Heart left ventricle (tissue), 16 donors: Measurements from ENCODE around the gene PLXNC1. TPM values are rescaled to one million over a fixed set of nuclear protein-coding genes. Genes with fewer than 3 reads are reported as not detected.

ENCODE experiments used
- ATAC-seq, 4 donors: fragments of 200-7000 bp; cut with Tn5 transposase; one replicate each; pipeline ENCODE4 v1.9.1; 2020 to 2022; ENCODE audit warnings: moderate library complexity in 4 of 4, mild to moderate bottlenecking in 3 of 4, moderate number of reproducible peaks in 1 of 4
- DNase-seq, 5 donors: peaks; one replicate each; pipeline ENCODE4 v3.0.0-alpha.2; 2020
- H3K27ac ChIP-seq, 12 donors: fragments of 200-600 bp; sonication (generic) in 4 of 12; one replicate each; pipeline versions ENCODE4 v1.5.0 to v1.8.0; 2016 to 2022; ENCODE audit warnings: mild to moderate bottlenecking in 2 of 12
- H3K27me3 ChIP-seq, 9 donors: fragments of 200-600 bp; sonication (generic) in 2 of 9; one replicate each; pipeline versions ENCODE4 v1.5.1 to v1.8.0; 2016 to 2022; ENCODE audit warnings: mild to moderate bottlenecking in 3 of 9
- H3K36me3 ChIP-seq, 9 donors: fragments of 200-600 bp; sonication (generic) in 2 of 9; one replicate each; pipeline versions ENCODE4 v1.5.0 to v1.8.0; 2018 to 2022; ENCODE audit warnings: mild to moderate bottlenecking in 2 of 9
- H3K4me1 ChIP-seq, 12 donors: fragments of 200-600 bp; sonication (generic) in 4 of 12; one replicate each; pipeline versions ENCODE4 v1.5.0 to v1.8.0; 2016 to 2022; ENCODE audit warnings: mild to moderate bottlenecking in 3 of 12
- H3K4me3 ChIP-seq, 12 donors: fragments of 200-600 bp; sonication (generic) in 4 of 12; one replicate each; pipeline versions ENCODE4 v1.5.0 to v1.8.0; 2017 to 2022; ENCODE audit warnings: mild to moderate bottlenecking in 9 of 12, moderate library complexity in 4 of 12
- H3K9me3 ChIP-seq, 12 donors: fragments of 200-600 bp; sonication (generic) in 4 of 12; one replicate each; pipeline versions ENCODE4 v1.5.0 to v1.8.0; 2016 to 2022; ENCODE audit warnings: mild to moderate bottlenecking in 1 of 12
- CTCF ChIP-seq, 12 donors: fragments of 200-600 bp; sonication (generic) in 4 of 12; IDR thresholded peaks; one replicate each; pipeline versions ENCODE4 v1.5.0 to v1.8.0; 2018 to 2022; ENCODE audit warnings: antibody characterized with exemption in 12 of 12, mild to moderate bottlenecking in 5 of 12
- POLR2A ChIP-seq, 2 donors: fragments of 450-650 bp; IDR thresholded peaks; one replicate each; pipeline ENCODE4 v1.6.1; 2017; ENCODE audit warnings: antibody characterized with exemption in 2 of 2, mild to moderate bottlenecking in 2 of 2, moderate library complexity in 2 of 2
- WGBS, 4 donors: extraction: QIAGEN DNeasy Blood & Tissue Kit in 2 of 4; methylation state at CpG; one replicate each; pipeline versions ENCODE4 v1.1.5 to v1.1.7; 2013 to 2018; 5-methylcytosine and 5-hydroxymethylcytosine counted together
- intact Hi-C, 10 donors: fragments of 100-400 bp; cut with DNase I; formaldehyde crosslinking; loops; one replicate each; pipeline versions ENCODE4 v1.11.1 to v1.14.2; 2022
- polyA plus RNA-seq, 2 donors: library from polyadenylated mRNA; stranded (reverse); fragments of 200-250 nt; gene quantifications; one replicate each; pipeline ENCODE4 v1.2.3, GENCODE V29; 2013
- total RNA-seq, 9 donors: library from RNA; depleted of rRNA in 2 of 9; stranded (reverse); fragments of >200 nt in 2 of 9; fragmentation: NEBNext Ultra II Directional in 3 of 9; extraction: Animal tissue kit (Norgen Biotek cat#: 25700) in 3 of 9; gene quantifications; one replicate each; pipeline versions ENCODE4 v1.1.0 to v1.2.4, GENCODE V29; 2016 to 2023
- donor health status: ischemic (EF 13 %, LVEDD 7.1; RV severe dilation, severe dysfunction).
- donor health status: healthy with polysubstance abuse.
- donor health status: DM: no; HTN: yes; CAD: no.
- donor health status: DM: no; HTN: no; CAD: no.
- donor health status: ischemic (EF 25% LVEDD 6.9; RV normal size, moderate dysfunction).
- donor health status: ischemic (EF 25% LVEDD 5.7; RV mildly dilated, moderate dysfunction).
- donor health status: healthy.
- donor health status: DM: yes; HTN: yes; CAD: no.
- donor health status: ischemic (EF 35%, LVEDD 5.7; RV mildly dilated, moderate dysfunction).
- donor health status: nonischemic (EF 11% LVEDD 7.7; RV severe dilation, severe dysfunction).
- donor health status: DM: yes; HTN: yes; CAD: no.
- donor health status: PGD.
- donor health status: ischemic (EF 29% LVEDD 5.4; RV normal size, mild dysfunction).
- donor health status: nonischemic (EF 23%, LVEDD 6.1; RV moderate dilation, normal function).

The PLXNC1 gene
- total and polyA plus RNA-seq, 11 donors = 0.84 to 18.4 (median 3.1) TPM

- Histone ChIP-seq H3K27me3 (no peaks in the 10 kb centered on the region), H3K27ac (no peak overlapping the region), H3K36me3 (peaks cover 0 to 7% (median 0%) of the 10 kb centered on the region in 9 donors), H3K9me3 (peaks cover 0 to 12% (median 5%) of the 10 kb centered on the region in 12 donors), H3K4me3 (no peak overlapping the region), H3K4me1 (peaks cover 0 to 49% (median 0%) of the 10 kb centered on the region in 12 donors)
- intact Hi-C loops = no loop called here
- TF ChIP-seq POLR2A (IDR thresholded peaks at IDR 0.05) (no peak), CTCF (IDR thresholded peaks at IDR 0.05) (no peak)
- DNase-seq = no peak
- ATAC-seq = no peak
Measured at GRCh38 chr12:94178054-94178453, 29.7 kb downstream of the PLXNC1 start.

GRCh38 chr12:94178882-94179281, 30.5 kb downstream of the PLXNC1 start:
- no peak overlapping the region for H3K4me3 ChIP-seq
- H3K27me3 ChIP-seq = no peaks in the 10 kb centered on the region
- peaks cover 0 to 12% (median 5%) of the 10 kb centered on the region in 12 donors for H3K9me3 ChIP-seq
- peaks cover 0 to 7% (median 0%) of the 10 kb centered on the region in 9 donors for H3K36me3 ChIP-seq
- ATAC-seq = no peak
- no peak overlapping the region for H3K27ac ChIP-seq
- peaks cover 0 to 41% (median 0%) of the 10 kb centered on the region in 12 donors for H3K4me1 ChIP-seq
- no peak for TF ChIP-seq POLR2A (IDR thresholded peaks at IDR 0.05)
- no peak for TF ChIP-seq CTCF (IDR thresholded peaks at IDR 0.05)
- intact Hi-C loops = no loop called here
- DNase-seq = no peak
- 79 to 90% (median 88%) methylated on average over 3 of the region's 3 CpGs for WGBS, 4 donors

GRCh38 chr12:94179723-94180122, 31.3 kb downstream of the PLXNC1 start:
- DNase-seq (no peak), ATAC-seq (no peak)
- Histone ChIP-seq H3K36me3 (peaks cover 0 to 7% (median 0%) of the 10 kb centered on the region in 9 donors), H3K4me3 (no peak overlapping the region), H3K27me3 (no peaks in the 10 kb centered on the region), H3K9me3 (peaks cover 0 to 12% (median 5%) of the 10 kb centered on the region in 12 donors), H3K4me1 (peaks cover 0 to 33% (median 0%) of the 10 kb centered on the region in 12 donors), H3K27ac (peak overlapping the region in 1 of 12 donors; percentile 60)
- WGBS, 4 donors = 61 to 95% (median 76%) methylated on average over 3 of the region's 3 CpGs
- no peak for TF ChIP-seq POLR2A (IDR thresholded peaks at IDR 0.05)
- TF ChIP-seq CTCF (IDR thresholded peaks at IDR 0.05) = no peak
- intact Hi-C loops = no loop called here

GRCh38 chr12:94180558-94181296, 32.4 kb downstream of the PLXNC1 start:
- no peak for TF ChIP-seq POLR2A (IDR thresholded peaks at IDR 0.05)
- TF ChIP-seq CTCF (IDR thresholded peaks at IDR 0.05) = no peak
- peak overlapping the region in 1 of 12 donors; percentile 60 for H3K27ac ChIP-seq

More at GRCh38 chr12:94180558-94181296, 32.4 kb downstream of the PLXNC1 start:
- DNase-seq (no peak), ATAC-seq (peak in 1 of 4 donors; percentile 60)
- peaks cover 0 to 7% (median 0%) of the 10 kb centered on the region in 9 donors for H3K36me3 ChIP-seq
- 83 to 91% (median 87%) methylated on average over 6 of the region's 6 CpGs for WGBS, 4 donors
- no peaks in the 10 kb centered on the region for H3K27me3 ChIP-seq
- H3K9me3 ChIP-seq = peaks cover 0 to 12% (median 5%) of the 10 kb centered on the region in 12 donors
- intact Hi-C loops = no loop called here
- H3K4me3 ChIP-seq = no peak overlapping the region
- peaks cover 0 to 23% (median 0%) of the 10 kb centered on the region in 12 donors for H3K4me1 ChIP-seq
